ENCODE data around the gene GNLY.

GNLY gene

DNA sequence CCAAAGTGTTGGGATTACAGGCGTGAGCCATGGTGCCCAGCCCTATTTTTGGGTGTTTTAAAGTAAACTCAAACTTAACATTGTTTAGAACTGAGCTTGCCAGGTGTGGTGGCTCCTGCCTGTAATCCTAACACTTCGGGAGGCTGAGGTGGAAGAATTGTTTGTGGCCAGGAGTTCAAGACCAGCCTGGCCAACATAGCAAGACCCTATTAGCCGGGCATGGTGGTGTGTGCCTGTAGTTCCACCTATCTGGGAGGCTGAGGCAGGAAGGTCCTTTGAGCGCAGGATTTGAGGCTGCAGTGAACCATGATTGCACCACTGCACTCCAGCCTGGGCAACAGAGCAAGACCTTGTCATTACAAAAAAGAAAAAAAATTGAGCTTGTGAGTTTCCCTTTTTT lies 43.7 kb upstream of the GNLY start:
- Histone ChIP-seq H2AFZ (ENCODE audit: low read depth, low read length, severe bottlenecking) (no peak overlapping the region), H4K20me1 (ENCODE audit: low read depth, low read length) (0 out of 2 replicates have a peak, but pooled peaks cover 8% of the 10 kb centered on the region), H3K9me2 (replicated peaks; ENCODE audit: insufficient read depth, low read length) (no peaks in the 10 kb centered on the region), H3K27ac (ENCODE audit: low read depth, low read length) (no peak overlapping the region), H3K9me3 (ENCODE audit: insufficient read depth, low read length) (no peaks in the 10 kb centered on the region), H3K4me3 (ENCODE audit: insufficient read depth, low read length, poor library complexity, severe bottlenecking) (no peak overlapping the region), H3K9ac (ENCODE audit: low read length) (no peak overlapping the region), H3F3A (ENCODE audit: insufficient read depth) (no peaks in the 10 kb centered on the region), H3K36me3 (ENCODE audit: low read length) (peaks cover 19% of the 10 kb centered on the region), H3K4me2 (ENCODE audit: low read depth, low read length, poor library complexity, severe bottlenecking) (no peak overlapping the region), H3K79me2 (ENCODE audit: insufficient read depth, low read length) (no peaks in the 10 kb centered on the region), H3K27me3 (ENCODE audit: low read length) (no peaks in the 10 kb centered on the region)
- TF ChIP-seq CTCF (IDR thresholded peaks at IDR 0.05; ENCODE audit: insufficient read depth, low read length, poor library complexity, severe bottlenecking) (no peak), EZH2phosphoT487 (conservative IDR thresholded peaks at IDR 0.05; ENCODE audit: low read length) (no peak)

- Histone ChIP-seq H3K9ac (ENCODE audit: low read length) (no peak overlapping the region), H3F3A (ENCODE audit: insufficient read depth) (no peaks in the 10 kb centered on the region), H3K9me2 (replicated peaks; ENCODE audit: insufficient read depth, low read length) (no peaks in the 10 kb centered on the region), H3K79me2 (ENCODE audit: insufficient read depth, low read length) (no peaks in the 10 kb centered on the region), H4K20me1 (ENCODE audit: low read depth, low read length) (0 out of 2 replicates have a peak, but pooled peaks cover 4% of the 10 kb centered on the region), H3K27me3 (ENCODE audit: low read length) (no peaks in the 10 kb centered on the region), H3K36me3 (ENCODE audit: low read length) (peaks cover 13% of the 10 kb centered on the region), H3K27ac (ENCODE audit: low read depth, low read length) (no peak overlapping the region), H3K9me3 (ENCODE audit: insufficient read depth, low read length) (no peaks in the 10 kb centered on the region), H2AFZ (ENCODE audit: low read depth, low read length, severe bottlenecking) (no peak overlapping the region), H3K4me2 (ENCODE audit: low read depth, low read length, poor library complexity, severe bottlenecking) (no peak overlapping the region), H3K4me3 (ENCODE audit: insufficient read depth, low read length, poor library complexity, severe bottlenecking) (no peak overlapping the region)
- no peak for TF ChIP-seq CTCF (IDR thresholded peaks at IDR 0.05; ENCODE audit: insufficient read depth, low read length, poor library complexity, severe bottlenecking)
- TF ChIP-seq EZH2phosphoT487 (conservative IDR thresholded peaks at IDR 0.05; ENCODE audit: low read length), result no peak
Measured at GRCh38 chr2:85651097-85651496, 43.1 kb upstream of the GNLY start.

GRCh38 chr2:85652056-85652455 lies 42.1 kb upstream of the GNLY start:
- H3K36me3 ChIP-seq (ENCODE audit: low read length), result peaks cover 8% of the 10 kb centered on the region

More at GRCh38 chr2:85652056-85652455, 42.1 kb upstream of the GNLY start:
- TF ChIP-seq CTCF (IDR thresholded peaks at IDR 0.05; ENCODE audit: insufficient read depth, low read length, poor library complexity, severe bottlenecking) (no peak), EZH2phosphoT487 (conservative IDR thresholded peaks at IDR 0.05; ENCODE audit: low read length) (no peak)
- Histone ChIP-seq H3K27ac (ENCODE audit: low read depth, low read length) (no peak overlapping the region), H3K9me2 (replicated peaks; ENCODE audit: insufficient read depth, low read length) (no peaks in the 10 kb centered on the region), H3K9ac (ENCODE audit: low read length) (no peak overlapping the region), H3K79me2 (ENCODE audit: insufficient read depth, low read length) (no peaks in the 10 kb centered on the region), H3K4me2 (ENCODE audit: low read depth, low read length, poor library complexity, severe bottlenecking) (no peak overlapping the region), H3K27me3 (ENCODE audit: low read length) (no peaks in the 10 kb centered on the region), H4K20me1 (ENCODE audit: low read depth, low read length) (no peaks in the 10 kb centered on the region), H3K9me3 (ENCODE audit: insufficient read depth, low read length) (no peaks in the 10 kb centered on the region), H3K4me3 (ENCODE audit: insufficient read depth, low read length, poor library complexity, severe bottlenecking) (no peak overlapping the region), H3F3A (ENCODE audit: insufficient read depth) (no peaks in the 10 kb centered on the region), H2AFZ (ENCODE audit: low read depth, low read length, severe bottlenecking) (no peak overlapping the region)
